ENCODE measurements around the gene RAB31.

DNA sequence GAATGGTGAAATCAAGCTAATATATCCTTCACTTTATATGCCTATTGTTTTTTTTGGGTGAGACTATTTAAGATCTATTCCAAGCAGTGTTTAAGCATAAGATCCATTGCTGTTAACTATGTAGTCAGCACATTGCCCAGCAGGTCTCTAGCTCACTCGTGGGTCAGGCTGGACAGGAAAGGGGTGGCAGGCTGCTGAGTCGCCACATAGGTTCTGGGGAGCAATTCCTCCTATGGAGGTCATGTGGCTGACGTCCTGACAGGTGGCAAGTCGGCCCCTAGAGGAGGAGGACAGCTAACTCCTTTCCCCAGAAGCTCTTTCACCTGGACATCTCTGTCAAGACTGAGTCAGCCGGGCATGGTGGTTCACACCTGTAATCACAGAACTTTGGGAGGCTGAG lies 13.9 kb upstream of the RAB31 start:
- TF ChIP-seq, protein P1, sequence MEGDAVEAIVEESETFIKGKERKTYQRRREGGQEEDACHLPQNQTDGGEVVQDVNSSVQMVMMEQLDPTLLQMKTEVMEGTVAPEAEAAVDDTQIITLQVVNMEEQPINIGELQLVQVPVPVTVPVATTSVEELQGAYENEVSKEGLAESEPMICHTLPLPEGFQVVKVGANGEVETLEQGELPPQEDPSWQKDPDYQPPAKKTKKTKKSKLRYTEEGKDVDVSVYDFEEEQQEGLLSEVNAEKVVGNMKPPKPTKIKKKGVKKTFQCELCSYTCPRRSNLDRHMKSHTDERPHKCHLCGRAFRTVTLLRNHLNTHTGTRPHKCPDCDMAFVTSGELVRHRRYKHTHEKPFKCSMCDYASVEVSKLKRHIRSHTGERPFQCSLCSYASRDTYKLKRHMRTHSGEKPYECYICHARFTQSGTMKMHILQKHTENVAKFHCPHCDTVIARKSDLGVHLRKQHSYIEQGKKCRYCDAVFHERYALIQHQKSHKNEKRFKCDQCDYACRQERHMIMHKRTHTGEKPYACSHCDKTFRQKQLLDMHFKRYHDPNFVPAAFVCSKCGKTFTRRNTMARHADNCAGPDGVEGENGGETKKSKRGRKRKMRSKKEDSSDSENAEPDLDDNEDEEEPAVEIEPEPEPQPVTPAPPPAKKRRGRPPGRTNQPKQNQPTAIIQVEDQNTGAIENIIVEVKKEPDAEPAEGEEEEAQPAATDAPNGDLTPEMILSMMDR (IDR thresholded peaks at IDR 0.05), result no peak
- no peak for TF ChIP-seq POLR2A (IDR thresholded peaks at IDR 0.05)

All from uterus (tissue), 2 donors.